Mesendoderm (in vitro differentiated cells): ENCODE results near the gene SLFN5.

Source experiments
- DNase-seq: peaks from one replicate; pipeline ENCODE4 v3.0.0; 2013
- H2AK5ac ChIP-seq: 2 replicates; pipeline ENCODE4 v1.6.1; 2013; ENCODE audit warnings: low read length, inconsistent platforms
- H2BK120ac ChIP-seq: 2 replicates; pipeline ENCODE4 v1.6.1; 2013; ENCODE audit warnings: low read depth, mild to moderate bottlenecking, low read length, moderate library complexity, mixed read lengths
- H2BK15ac ChIP-seq: replicated peaks from 2 replicates; pipeline ENCODE4 v1.6.1; 2013; ENCODE audit warnings: low read depth, mild to moderate bottlenecking, moderate library complexity
- H2BK5ac ChIP-seq: 2 replicates; pipeline ENCODE4 v1.6.1; 2013; ENCODE audit warnings: low read length, inconsistent platforms
- H3K18ac ChIP-seq: 2 replicates; pipeline ENCODE4 v1.6.1; 2013; ENCODE audit warnings: mild to moderate bottlenecking, low read length, mixed read lengths
- H3K23ac ChIP-seq: one replicate; pipeline ENCODE4 v1.6.1; 2013; ENCODE audit warnings: low read length
- H3K27ac ChIP-seq: 2 replicates; pipeline ENCODE4 v1.5.1; 2013; ENCODE audit warnings: low read depth, mild to moderate bottlenecking, inconsistent platforms, low read length, moderate library complexity
- H3K27me3 ChIP-seq: 2 replicates; pipeline ENCODE4 v1.6.1; 2013; ENCODE audit warnings: low read length, control low read depth, mild to moderate bottlenecking, inconsistent platforms; ENCODE audit not compliant: insufficient read depth, poor library complexity
- H3K36me3 ChIP-seq: 2 replicates; pipeline ENCODE4 v1.6.1; 2013; ENCODE audit warnings: low read length, inconsistent platforms; ENCODE audit not compliant: control insufficient read depth, insufficient read depth
- H3K4ac ChIP-seq: one replicate; pipeline ENCODE4 v1.6.1; 2013; ENCODE audit warnings: low read depth, mild to moderate bottlenecking, low read length, moderate library complexity
- H3K4me1 ChIP-seq: 2 replicates; pipeline ENCODE4 v1.6.1; 2013; ENCODE audit warnings: low read depth, low read length, inconsistent platforms; ENCODE audit not compliant: control insufficient read depth
- H3K4me2 ChIP-seq: 2 replicates; pipeline ENCODE4 v1.6.1; 2013; ENCODE audit warnings: low read length
- H3K4me3 ChIP-seq: 2 replicates; pipeline ENCODE4 v1.5.1; 2013; ENCODE audit warnings: mild to moderate bottlenecking, low read length
- H3K56ac ChIP-seq: one replicate; pipeline ENCODE4 v1.6.1; 2013; ENCODE audit warnings: low read length
- H3K79me1 ChIP-seq: 2 replicates; pipeline ENCODE4 v1.6.1; 2013; ENCODE audit warnings: low read length, inconsistent platforms
- H3K79me2 ChIP-seq: 2 replicates; pipeline ENCODE4 v1.6.1; 2013; ENCODE audit warnings: mild to moderate bottlenecking, low read length; ENCODE audit not compliant: control insufficient read depth, insufficient read depth
- H3K9ac ChIP-seq: 2 replicates; pipeline ENCODE4 v1.6.1; 2013; ENCODE audit warnings: low read length, inconsistent platforms
- H4K5ac ChIP-seq: one replicate; pipeline ENCODE4 v1.6.1; 2013; ENCODE audit warnings: low read length
- H4K8ac ChIP-seq: one replicate; pipeline ENCODE4 v1.6.1; 2013; ENCODE audit warnings: low read depth, mild to moderate bottlenecking, control low read depth, low read length, moderate library complexity
- WGBS: extraction: QIAGEN DNeasy Blood & Tissue Kit; methylation state at CpG from one replicate; pipeline ENCODE4 v1.1.7; 2013; ENCODE audit warnings: low lambda C conversion rate, missing lambda C conversion rate; ENCODE audit not compliant: insufficient coverage; ENCODE audit errors: extremely low coverage; 5-methylcytosine and 5-hydroxymethylcytosine counted together

SLFN5 gene

GRCh38 chr17:35212668-35213067, 30.2 kb upstream of the SLFN5 start:
- H3K4me1 ChIP-seq = no peaks in the 10 kb centered on the region
- H3K79me2 ChIP-seq = no peaks in the 10 kb centered on the region
- WGBS = no CpG with 5 or more reads among the region's 4 CpGs
- H3K18ac ChIP-seq = no peak overlapping the region
- no peak overlapping the region for H3K4ac ChIP-seq
- H2BK120ac ChIP-seq = no peak overlapping the region
- no peaks in the 10 kb centered on the region for H3K79me1 ChIP-seq
- no peak overlapping the region for H2BK15ac ChIP-seq
- no peak overlapping the region for H2BK5ac ChIP-seq
- no peak overlapping the region for H2AK5ac ChIP-seq
- no peak overlapping the region for H3K56ac ChIP-seq
- no peak overlapping the region for H4K5ac ChIP-seq
- H4K8ac ChIP-seq = no peak overlapping the region
- no peak overlapping the region for H3K9ac ChIP-seq
- no peaks in the 10 kb centered on the region for H3K36me3 ChIP-seq
- no peak overlapping the region for H3K4me2 ChIP-seq
- DNase-seq = no peak
- no peak overlapping the region for H3K23ac ChIP-seq
- no peak overlapping the region for H3K27ac ChIP-seq
- no peak overlapping the region for H3K4me3 ChIP-seq
- no peaks in the 10 kb centered on the region for H3K27me3 ChIP-seq

- WGBS = no CpG with 5 or more reads among the region's 5 CpGs
- Histone ChIP-seq H2BK5ac (no peak overlapping the region), H3K27me3 (no peaks in the 10 kb centered on the region)
Observed at GRCh38 chr17:35213412-35213940, 29.4 kb upstream of the SLFN5 start.

GRCh38 chr17:35214192-35214591, 28.7 kb upstream of the SLFN5 start:
- Histone ChIP-seq H3K9ac (no peak overlapping the region), H4K5ac (no peak overlapping the region), H3K4me3 (no peak overlapping the region), H2BK120ac (no peak overlapping the region), H3K36me3 (no peaks in the 10 kb centered on the region), H3K4me2 (no peak overlapping the region), H3K18ac (no peak overlapping the region), H3K4me1 (no peaks in the 10 kb centered on the region), H3K56ac (no peak overlapping the region), H3K27ac (no peak overlapping the region), H4K8ac (no peak overlapping the region), H3K23ac (no peak overlapping the region), H3K4ac (no peak overlapping the region), H3K79me2 (no peaks in the 10 kb centered on the region), H2BK15ac (no peak overlapping the region), H2BK5ac (no peak overlapping the region), H3K79me1 (no peaks in the 10 kb centered on the region), H2AK5ac (no peak overlapping the region), H3K27me3 (no peaks in the 10 kb centered on the region)
- DNase-seq = no peak
- WGBS = no CpG with 5 or more reads among the region's 3 CpGs

More at GRCh38 chr17:35213412-35213940, 29.4 kb upstream of the SLFN5 start:
- no peak overlapping the region for H3K56ac ChIP-seq
- no peak overlapping the region for H4K5ac ChIP-seq
- H3K9ac ChIP-seq = no peak overlapping the region
- H3K4ac ChIP-seq = no peak overlapping the region
- H3K23ac ChIP-seq = no peak overlapping the region
- DNase-seq = no peak
- no peaks in the 10 kb centered on the region for H3K4me1 ChIP-seq
- no peak overlapping the region for H3K27ac ChIP-seq
- no peak overlapping the region for H4K8ac ChIP-seq
- H2BK15ac ChIP-seq = no peak overlapping the region
- H3K18ac ChIP-seq = no peak overlapping the region
- H3K4me3 ChIP-seq = no peak overlapping the region
- H3K79me2 ChIP-seq = no peaks in the 10 kb centered on the region
- H2AK5ac ChIP-seq = no peak overlapping the region
- H3K79me1 ChIP-seq = no peaks in the 10 kb centered on the region
- no peaks in the 10 kb centered on the region for H3K36me3 ChIP-seq
- H3K4me2 ChIP-seq = no peak overlapping the region
- H2BK120ac ChIP-seq = no peak overlapping the region

- Histone ChIP-seq H3K36me3 (no peaks in the 10 kb centered on the region), H3K4me3 (no peak overlapping the region), H2AK5ac (no peak overlapping the region), H4K5ac (no peak overlapping the region), H2BK15ac (no peak overlapping the region), H3K23ac (no peak overlapping the region), H2BK120ac (no peak overlapping the region), H3K79me1 (no peaks in the 10 kb centered on the region), H3K4me2 (no peak overlapping the region), H3K56ac (no peak overlapping the region), H4K8ac (no peak overlapping the region), H3K18ac (no peak overlapping the region), H3K4ac (no peak overlapping the region), H3K4me1 (no peaks in the 10 kb centered on the region), H3K27me3 (no peaks in the 10 kb centered on the region), H2BK5ac (no peak overlapping the region), H3K27ac (no peak overlapping the region), H3K9ac (no peak overlapping the region), H3K79me2 (no peaks in the 10 kb centered on the region)
- no peak for DNase-seq
- no CpG with 5 or more reads among the region's 5 CpGs for WGBS
Observed at GRCh38 chr17:35214631-35215273, 28.1 kb upstream of the SLFN5 start.

- H3K79me2 ChIP-seq = no peaks in the 10 kb centered on the region
Observed at GRCh38 chr17:35217107-35217506, 25.8 kb upstream of the SLFN5 start.

GRCh38 chr17:35218915-35219314, 24.0 kb upstream of the SLFN5 start:
- Histone ChIP-seq H4K5ac (no peak overlapping the region), H3K36me3 (no peaks in the 10 kb centered on the region), H3K23ac (no peak overlapping the region), H3K79me1 (no peaks in the 10 kb centered on the region), H2BK5ac (no peak overlapping the region), H3K4me1 (no peaks in the 10 kb centered on the region), H2AK5ac (no peak overlapping the region), H3K4ac (no peak overlapping the region), H3K27ac (no peak overlapping the region), H3K27me3 (no peaks in the 10 kb centered on the region), H3K4me2 (no peak overlapping the region), H3K4me3 (no peak overlapping the region), H4K8ac (no peak overlapping the region), H3K79me2 (no peaks in the 10 kb centered on the region), H2BK120ac (no peak overlapping the region), H2BK15ac (no peak overlapping the region), H3K9ac (no peak overlapping the region), H3K56ac (no peak overlapping the region), H3K18ac (no peak overlapping the region)
- no CpG with 5 or more reads among the region's 2 CpGs for WGBS
- DNase-seq = no peak

More at GRCh38 chr17:35217107-35217506, 25.8 kb upstream of the SLFN5 start:
- no peak overlapping the region for H3K4me2 ChIP-seq
- no peak overlapping the region for H3K4ac ChIP-seq
- H3K9ac ChIP-seq = no peak overlapping the region
- no peak overlapping the region for H3K56ac ChIP-seq
- no CpG with 5 or more reads among the region's 5 CpGs for WGBS
- H3K4me1 ChIP-seq = no peaks in the 10 kb centered on the region
- H4K5ac ChIP-seq = no peak overlapping the region
- H2BK120ac ChIP-seq = no peak overlapping the region
- no peak overlapping the region for H2AK5ac ChIP-seq
- no peaks in the 10 kb centered on the region for H3K79me1 ChIP-seq
- H2BK15ac ChIP-seq = no peak overlapping the region
- H4K8ac ChIP-seq = no peak overlapping the region
- no peak for DNase-seq
- no peak overlapping the region for H2BK5ac ChIP-seq
- no peaks in the 10 kb centered on the region for H3K27me3 ChIP-seq
- H3K23ac ChIP-seq = no peak overlapping the region
- H3K4me3 ChIP-seq = no peak overlapping the region
- H3K36me3 ChIP-seq = no peaks in the 10 kb centered on the region
- H3K18ac ChIP-seq = no peak overlapping the region
- no peak overlapping the region for H3K27ac ChIP-seq
